H1 (cell line): Measurements from ENCODE around the gene SS18L1. TPM values are rescaled to one million over a fixed set of nuclear protein-coding genes. Genes with fewer than 3 reads are reported as not detected.

Experiments
- CTCF ChIA-PET: fragments of 300-600 bp; sonication (Branson Sonifier 250); formaldehyde crosslinking; loops from one replicate; lab custom pipeline; 2021; ENCODE audit not compliant: partially characterized antibody; lab: Charles Lee
- POLR2A ChIA-PET: fragments of 300-600 bp; sonication (Branson Sonifier 250); formaldehyde crosslinking; loops from one replicate; lab custom pipeline; 2021; ENCODE audit warnings: inconsistent platforms; ENCODE audit not compliant: partially characterized antibody; lab: Charles Lee
- DNase-seq, 2 experiments: peaks; one replicate each; pipeline versions ENCODE4 v3.0.0 to v3.0.0-alpha.2; 2010 to 2022; ENCODE audit warnings: low spot score in 2 of 2, low read depth in 1 of 2, mixed read lengths in 1 of 2
- FAIRE-seq: peaks from 2 replicates; lab custom pipeline; 2011; peaks lifted over from hg19 to GRCh38; lab: Jason Lieb, UNC
- H2AFZ ChIP-seq: 2 replicates; pipeline ENCODE4 v1.8.1; 2012; ENCODE audit warnings: low read length, inconsistent platforms
- H2AK5ac ChIP-seq: 2 replicates; pipeline ENCODE4 v1.6.1; 2013; ENCODE audit warnings: low read depth, low read length
- H2BK120ac ChIP-seq: replicated peaks from 2 replicates; pipeline ENCODE3; 2013; ENCODE audit warnings: low read depth, low read length, inconsistent platforms
- H2BK12ac ChIP-seq: 2 replicates; pipeline ENCODE4 v1.6.1; 2013; ENCODE audit warnings: low read depth, low read length
- H2BK15ac ChIP-seq: 2 replicates; pipeline ENCODE4 v1.6.1; 2013; ENCODE audit warnings: low read length
- H2BK20ac ChIP-seq: 2 replicates; pipeline ENCODE4 v1.6.1; 2013; ENCODE audit warnings: low read length
- H2BK5ac ChIP-seq: 2 replicates; pipeline ENCODE4 v1.6.1; 2013; ENCODE audit warnings: low read depth, low read length
- H3K14ac ChIP-seq: 2 replicates; pipeline ENCODE4 v1.6.1; 2013; ENCODE audit warnings: inconsistent platforms; ENCODE audit not compliant: insufficient read length
- H3K18ac ChIP-seq: 2 replicates; pipeline ENCODE4 v1.6.1; 2013; ENCODE audit warnings: low read length; ENCODE audit errors: extremely low read depth
- H3K23ac ChIP-seq: 2 replicates; pipeline ENCODE4 v1.6.1; 2013; ENCODE audit warnings: inconsistent platforms; ENCODE audit not compliant: insufficient read length
- H3K23me2 ChIP-seq: 2 replicates; pipeline ENCODE4 v1.6.1; 2013; ENCODE audit warnings: low read depth, low read length
- H3K27ac ChIP-seq: 2 replicates; pipeline ENCODE4 v1.6.1; 2011; ENCODE audit warnings: low read depth, low read length, inconsistent platforms
- H3K27me3 ChIP-seq, 4 experiments: replicated peaks in 1 of 4; 1 replicate in 1 of 4; 2 replicates in 3 of 4; pipeline versions ENCODE4 v1.6.1 to v1.8.1; 2011 to 2013; ENCODE audit warnings: low read length in 3 of 4, mild to moderate bottlenecking in 3 of 4, inconsistent platforms in 2 of 4, mixed read lengths in 2 of 4, moderate library complexity in 1 of 4; ENCODE audit not compliant: control insufficient read depth in 3 of 4, insufficient read depth in 3 of 4; ENCODE audit errors: extremely low read depth in 1 of 4
- H3K36me3 ChIP-seq, 4 experiments: 2 replicates each; pipeline versions ENCODE4 v1.6.1 to v1.8.1; 2011 to 2013; ENCODE audit warnings: mild to moderate bottlenecking in 4 of 4, low read length in 3 of 4, moderate library complexity in 2 of 4, control low read depth in 1 of 4, inconsistent platforms in 1 of 4; ENCODE audit not compliant: insufficient read depth in 4 of 4, control insufficient read depth in 2 of 4
- H3K4ac ChIP-seq: replicated peaks from 2 replicates; pipeline ENCODE3; 2013; ENCODE audit warnings: low read length, low read depth, mixed read lengths, inconsistent platforms; ENCODE audit not compliant: insufficient read length
- H3K4me1 ChIP-seq, 4 experiments: replicated peaks in 1 of 4; 1 replicate in 1 of 4; 2 replicates in 3 of 4; pipeline versions ENCODE4 v1.6.1 to v1.8.1; 2011 to 2013; ENCODE audit warnings: low read length in 3 of 4, inconsistent platforms in 2 of 4, mixed read lengths in 1 of 4; ENCODE audit not compliant: insufficient read depth in 4 of 4, control insufficient read depth in 3 of 4
- H3K4me2 ChIP-seq, 2 experiments: 2 replicates each; pipeline versions ENCODE4 v1.6.1 to v1.8.1; 2011 to 2013; ENCODE audit warnings: low read depth in 2 of 2, low read length in 2 of 2, control low read depth in 1 of 2, inconsistent platforms in 1 of 2, mild to moderate bottlenecking in 1 of 2; ENCODE audit not compliant: insufficient read depth in 1 of 2
- H3K4me3 ChIP-seq, 4 experiments: fragments of 200-600, 300-600 bp in 1 of 4; sonication (generic), shearing (Covaris generic), sonication (Bioruptor Twin) in 1 of 4; 2 replicates each; pipeline versions ENCODE4 v1.5.1 to v1.8.1; 2011 to 2016; ENCODE audit warnings: low read length in 4 of 4, low read depth in 3 of 4, control low read depth in 2 of 4, inconsistent platforms in 2 of 4, mild to moderate bottlenecking in 2 of 4, mixed read lengths in 1 of 4, moderate library complexity in 1 of 4; ENCODE audit not compliant: insufficient read depth in 2 of 4; ENCODE audit errors: extremely low read depth in 1 of 4
- H3K56ac ChIP-seq: replicated peaks from 2 replicates; pipeline ENCODE3; 2013; ENCODE audit warnings: low read depth, mild to moderate bottlenecking, mixed read lengths, low read length, inconsistent platforms; ENCODE audit not compliant: insufficient read length
- H3K79me1 ChIP-seq: 2 replicates; pipeline ENCODE4 v1.6.1; 2013; ENCODE audit warnings: low read depth, low read length, control low read depth
- H3K79me2 ChIP-seq, 2 experiments: 2 replicates each; pipeline versions ENCODE4 v1.6.1 to v1.8.1; 2012 to 2013; ENCODE audit warnings: low read length in 2 of 2, mild to moderate bottlenecking in 2 of 2, inconsistent platforms in 1 of 2; ENCODE audit not compliant: insufficient read depth in 2 of 2, control insufficient read depth in 1 of 2
- H3K9ac ChIP-seq, 4 experiments: replicated peaks in 1 of 4; 1 replicate in 1 of 4; 2 replicates in 3 of 4; pipeline versions ENCODE4 v1.6.1 to v1.8.1; 2011 to 2013; ENCODE audit warnings: low read depth in 3 of 4, low read length in 3 of 4, control low read depth in 2 of 4, mild to moderate bottlenecking in 2 of 4, moderate library complexity in 2 of 4, inconsistent platforms in 1 of 4; ENCODE audit errors: extremely low read depth in 1 of 4
- H3K9me3 ChIP-seq, 2 experiments: 2 replicates each; pipeline versions ENCODE4 v1.6.1 to v1.8.1; 2012 to 2013; ENCODE audit warnings: mild to moderate bottlenecking in 2 of 2, moderate library complexity in 2 of 2, control low read depth in 1 of 2, inconsistent platforms in 1 of 2, low read depth in 1 of 2, low read length in 1 of 2, mixed read lengths in 1 of 2; ENCODE audit not compliant: insufficient read depth in 2 of 2
- H4K20me1 ChIP-seq, 2 experiments: replicated peaks in 1 of 2; 2 replicates each; pipeline versions ENCODE3 to v1.8.1; 2011 to 2013; ENCODE audit warnings: inconsistent platforms in 2 of 2, low read length in 2 of 2, mild to moderate bottlenecking in 1 of 2; ENCODE audit not compliant: insufficient read depth in 2 of 2, control insufficient read depth in 1 of 2
- H4K5ac ChIP-seq: 2 replicates; pipeline ENCODE4 v1.6.1; 2013; ENCODE audit warnings: low read length, low read depth, mixed read lengths, inconsistent platforms; ENCODE audit not compliant: insufficient read length
- H4K8ac ChIP-seq: 2 replicates; pipeline ENCODE4 v1.8.0; 2013; ENCODE audit warnings: mild to moderate bottlenecking, moderate library complexity, low read length, inconsistent platforms; ENCODE audit not compliant: insufficient read depth; ENCODE audit errors: extremely low read depth
- H4K91ac ChIP-seq: replicated peaks from 2 replicates; pipeline ENCODE3; 2013; ENCODE audit warnings: low read length, mixed read lengths, inconsistent platforms; ENCODE audit not compliant: insufficient read length
- CHD2 ChIP-seq: IDR thresholded peaks from 2 replicates; pipeline ENCODE4 v1.6.1; 2012; ENCODE audit warnings: low read length, improper control_type of control experiment
- POU5F1 ChIP-seq: IDR thresholded peaks from 2 replicates; pipeline ENCODE4 v1.6.1; 2011; ENCODE audit warnings: low read depth, mild to moderate bottlenecking, low read length, moderate library complexity
- WGBS, 2 experiments: shearing (Covaris generic) in 1 of 2; methylation state at CpG; one replicate each; pipeline versions ENCODE4 v1.1.6 to v1.1.7; 2013 to 2015; ENCODE audit warnings: low lambda C conversion rate in 2 of 2, mixed read lengths in 2 of 2, inconsistent platforms in 1 of 2, low coverage in 1 of 2, missing lambda C conversion rate in 1 of 2; ENCODE audit not compliant: insufficient replicate concordance in 2 of 2, insufficient coverage in 1 of 2, insufficient read length in 1 of 2; ENCODE audit errors: extremely low coverage in 1 of 2, missing lambda C conversion rate in 1 of 2; 5-methylcytosine and 5-hydroxymethylcytosine counted together
- polyA plus RNA-seq, 7 experiments: library from polyadenylated mRNA; depleted of rRNA in 3 of 7; stranded (reverse) in 5 of 7; unstranded in 2 of 7; fragments of >200 nt in 5 of 7; fragments of 200-250 nt in 2 of 7; gene quantifications; 1 replicate in 5 of 7; 2 replicates in 1 of 7; 4 replicates in 1 of 7; pipeline versions ENCODE4 v1.2.1 to v1.2.3, GENCODE V29; 2011 to 2013; ENCODE audit warnings: missing spikeins in 2 of 7, mixed read lengths in 2 of 7
- total RNA-seq: library from RNA; stranded (reverse); fragmentation: NEBNext Ultra II Directional; extraction: Animal tissue kit (Norgen Biotek cat#: 25700); gene quantifications from 2 replicates; pipeline ENCODE4 v1.2.1, GENCODE V29; 2021
- TF ChIP-seq, protein P1 (sequence below): IDR thresholded peaks from 2 replicates; pipeline ENCODE4 v1.6.1; 2012; ENCODE audit warnings: inconsistent platforms

The SS18L1 gene
- total and polyA plus RNA-seq, 2 of the 8 experiments (the other 6 are each of a cell fraction or from before 2014, with no cell fraction given) = 28.4 to 29.7 TPM

DNA sequence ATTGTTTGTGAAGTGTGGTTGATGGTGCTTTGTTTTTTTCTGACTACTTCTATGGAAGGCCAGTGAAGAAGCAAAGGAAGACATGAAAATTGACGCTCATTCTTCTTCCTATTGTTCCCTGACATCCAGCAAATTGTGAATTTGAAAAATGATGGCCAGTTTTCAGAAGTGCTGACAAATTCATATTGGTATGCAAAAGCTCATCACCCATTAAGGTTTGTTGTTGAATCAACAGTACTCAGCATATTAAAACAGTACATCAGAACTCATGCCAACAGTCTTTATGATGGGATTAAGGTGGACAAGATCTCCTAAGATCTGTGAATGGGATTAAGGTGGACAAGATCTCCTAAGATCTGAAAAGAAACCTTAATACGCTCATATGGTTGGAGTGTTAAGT is 38.2 kb downstream of the SS18L1 start:
- Histone ChIP-seq H2BK5ac (no peak overlapping the region), H3K14ac (no peak overlapping the region), H4K91ac (no peak overlapping the region), H3K79me1 (peaks cover 11% of the 10 kb centered on the region; the same call in 1 of the 2 replicates), H3K27me3 (no peaks in the 10 kb centered on the region), H4K8ac (no peak overlapping the region), H2BK15ac (no peak overlapping the region), H3K4me1 (peaks cover 0 to 5% (median 1%) of the 10 kb centered on the region in 4 experiments; a peak in 3 of 7 replicates), H2BK12ac (no peak overlapping the region), H3K9ac (no peak overlapping the region), H2BK120ac (no peak overlapping the region), H2AFZ (no peak overlapping the region), H3K79me2 (peaks cover 6 to 19% of the 10 kb centered on the region in 2 experiments; a peak in 3 of 4 replicates), H3K36me3 (peaks cover 0 to 11% (median 5%) of the 10 kb centered on the region in 4 experiments; a peak in 6 of 8 replicates), H3K23ac (no peak overlapping the region), H3K56ac (no peak overlapping the region), H3K4me2 (peak overlapping the region; percentile 73 to 96), H3K4me3 (peak overlapping the region; percentile 81 to 93 (median 90); a peak in 6 of 8 replicates), H3K9me3 (no peaks in the 10 kb centered on the region), H4K5ac (no peak overlapping the region), H3K18ac (no peak overlapping the region), H3K27ac (no peak overlapping the region), H2BK20ac (no peak overlapping the region), H3K4ac (no peak overlapping the region), H4K20me1 (peaks cover 0 to 4% of the 10 kb centered on the region in 2 experiments), H3K23me2 (peaks cover 3% of the 10 kb centered on the region), H2AK5ac (no peak overlapping the region)
- 84% methylated on average over 2 of the region's 2 CpGs; no CpG with 5 or more reads in 1 of the 2 experiments for WGBS, 2 experiments
- DNase-seq (no peak), FAIRE-seq (no peak)
- CTCF ChIA-PET = no interaction called here
- POLR2A ChIA-PET = interaction anchor here (0.8 to 1.4 kb wide), 3 partner anchors 9 to 133 kb away, joined by 3 to 4 read pairs (median 3); no protein-coding TSS in a partner anchor
- TF ChIP-seq POU5F1 (no peak), CHD2 (no peak)
- TF ChIP-seq, protein P1, sequence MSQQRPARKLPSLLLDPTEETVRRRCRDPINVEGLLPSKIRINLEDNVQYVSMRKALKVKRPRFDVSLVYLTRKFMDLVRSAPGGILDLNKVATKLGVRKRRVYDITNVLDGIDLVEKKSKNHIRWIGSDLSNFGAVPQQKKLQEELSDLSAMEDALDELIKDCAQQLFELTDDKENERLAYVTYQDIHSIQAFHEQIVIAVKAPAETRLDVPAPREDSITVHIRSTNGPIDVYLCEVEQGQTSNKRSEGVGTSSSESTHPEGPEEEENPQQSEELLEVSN = no peak
